B cell (primary cell): ENCODE data around the gene GUSB. TPM values are rescaled to one million over a fixed set of nuclear protein-coding genes. Genes with fewer than 3 reads are reported as not detected.

ENCODE experiments used
- ATAC-seq: fragments of 200-7000 bp; cut with Tn5 transposase; one replicate; pipeline ENCODE4 v1.10.0; 2021; ENCODE audit warnings: low read depth, mild to moderate bottlenecking, moderate number of reproducible peaks, moderate library complexity
- CTCF ChIA-PET: fragments of 350-600 bp; sonication (Branson Sonifier 250); formaldehyde crosslinking; loops from one replicate; lab custom pipeline; 2021; ENCODE audit warnings: antibody characterized with exemption, inconsistent platforms; lab: Charles Lee
- POLR2A ChIA-PET: fragments of 350-600 bp; sonication (Branson Sonifier 250); formaldehyde crosslinking; loops from one replicate; lab custom pipeline; 2021; ENCODE audit warnings: antibody characterized with exemption; lab: Charles Lee
- DNase-seq: peaks from one replicate; pipeline ENCODE4 v3.0.0; 2013
- H2AFZ ChIP-seq: 2 replicates; pipeline ENCODE4 v1.6.1; 2012; ENCODE audit warnings: mild to moderate bottlenecking, low read depth, low read length; ENCODE audit not compliant: insufficient read depth, poor library complexity, severe bottlenecking
- H3K27ac ChIP-seq, 2 donors: 1 replicate in 1 of 2; 2 replicates in 1 of 2; pipeline ENCODE4 v1.5.1; 2012 to 2013; ENCODE audit warnings: low read length in 2 of 2, mild to moderate bottlenecking in 2 of 2, moderate library complexity in 1 of 2
- H3K27me3 ChIP-seq, 4 experiments: fragments of 200-600 bp in 1 of 4; sonication (generic) in 1 of 4; replicated peaks in 1 of 4; 1 replicate in 2 of 4; 2 replicates in 2 of 4; pipeline versions ENCODE4 v1.6.1 to v1.7.0; 2013 to 2016; ENCODE audit warnings: low read length in 3 of 4, mild to moderate bottlenecking in 2 of 4, mixed read lengths in 1 of 4, moderate library complexity in 1 of 4; ENCODE audit not compliant: insufficient read depth in 4 of 4, control insufficient read depth in 3 of 4; ENCODE audit errors: control extremely low read depth in 1 of 4
- H3K36me3 ChIP-seq, 2 experiments: replicated peaks in 1 of 2; 1 replicate in 1 of 2; 2 replicates in 1 of 2; pipeline versions ENCODE4 v1.6.1 to v1.7.1; 2013; ENCODE audit warnings: low read length in 1 of 2; ENCODE audit not compliant: insufficient read depth in 2 of 2, control insufficient read depth in 1 of 2; ENCODE audit errors: control extremely low read depth in 1 of 2, extremely low read depth in 1 of 2
- H3K4me1 ChIP-seq, 2 donors: fragments of 200-600 bp in 1 of 2; sonication (generic) in 1 of 2; 1 replicate in 1 of 2; 2 replicates in 1 of 2; pipeline versions ENCODE4 v1.5.1 to v1.6.1; 2013 to 2017; ENCODE audit warnings: low read length in 2 of 2; ENCODE audit not compliant: control insufficient read depth in 2 of 2, insufficient read depth in 2 of 2
- H3K4me2 ChIP-seq: replicated peaks from 2 replicates; pipeline ENCODE3; 2012; ENCODE audit warnings: mild to moderate bottlenecking, low read depth, low read length; ENCODE audit not compliant: poor library complexity, severe bottlenecking
- H3K4me3 ChIP-seq, 5 experiments: fragments of 200-600 bp in 1 of 5; sonication (generic) in 1 of 5; 1 replicate in 3 of 5; 2 replicates in 2 of 5; pipeline versions ENCODE4 v1.5.1 to v1.7.0; 2011 to 2016; ENCODE audit warnings: low read length in 4 of 5, mild to moderate bottlenecking in 4 of 5, low read depth in 2 of 5, control low read depth in 1 of 5, moderate library complexity in 1 of 5; ENCODE audit not compliant: insufficient read depth in 1 of 5; ENCODE audit errors: control extremely low read depth in 1 of 5, extremely low read depth in 1 of 5
- H3K79me2 ChIP-seq: fragments of 200-600 bp; sonication (generic); one replicate; pipeline ENCODE4 v1.6.0; 2016; ENCODE audit warnings: low read length; ENCODE audit not compliant: control insufficient read depth, insufficient read depth
- H3K9ac ChIP-seq: fragments of 200-600 bp; sonication (generic); 2 replicates; pipeline ENCODE4 v1.6.1; 2017; ENCODE audit warnings: mild to moderate bottlenecking, low read length, moderate library complexity
- H3K9me3 ChIP-seq, 3 donors: one replicate each; pipeline versions ENCODE4 v1.6.1 to v1.7.1; 2013; ENCODE audit warnings: low read length in 2 of 3; ENCODE audit not compliant: control insufficient read depth in 2 of 3, insufficient read depth in 1 of 3; ENCODE audit errors: control extremely low read depth in 1 of 3
- H4K20me1 ChIP-seq: 2 replicates; pipeline ENCODE4 v1.6.0; 2012; ENCODE audit warnings: mild to moderate bottlenecking, low read length; ENCODE audit not compliant: insufficient read depth, control insufficient read depth, poor library complexity, severe bottlenecking
- H3K27ac Mint-ChIP-seq: one replicate; pipeline ENCODE4 v1.8.0; 2021; ENCODE audit warnings: mixed read lengths
- H3K27me3 Mint-ChIP-seq: one replicate; pipeline ENCODE4 v1.8.0; 2021; ENCODE audit warnings: mixed read lengths
- H3K4me1 Mint-ChIP-seq: one replicate; pipeline ENCODE4 v1.8.0; 2021; ENCODE audit warnings: mixed read lengths
- H3K4me3 Mint-ChIP-seq: one replicate; pipeline ENCODE4 v1.8.0; 2021; ENCODE audit warnings: mixed read lengths
- H3K9me3 Mint-ChIP-seq: one replicate; pipeline ENCODE4 v1.8.0; 2022; ENCODE audit warnings: mixed read lengths; ENCODE audit not compliant: insufficient read depth
- EZH2 ChIP-seq: IDR thresholded peaks from 2 replicates; pipeline ENCODE4 v1.6.1; 2012; ENCODE audit warnings: borderline replicate concordance, low read depth, mild to moderate bottlenecking, moderate library complexity, low read length; ENCODE audit not compliant: insufficient read depth, poor library complexity, severe bottlenecking
- WGBS: methylation state at CpG from one replicate; pipeline ENCODE4 v1.1.5; 2013; ENCODE audit warnings: missing lambda C conversion rate; ENCODE audit not compliant: insufficient coverage; 5-methylcytosine and 5-hydroxymethylcytosine counted together
- intact Hi-C: fragments of 100-400 bp; cut with micrococcal nuclease; formaldehyde crosslinking; loops from one replicate; pipeline ENCODE4 v1.10.0; 2022
- polyA plus RNA-seq: library from polyadenylated mRNA; depleted of rRNA; stranded (reverse); fragments of >200 nt; gene quantifications from 2 replicates; pipeline ENCODE4 v1.2.3, GENCODE V29; 2012
- total RNA-seq, 2 donors: library from RNA; stranded (reverse); fragments of 120-200 nt in 1 of 2; gene quantifications; 1 replicate in 1 of 2; 2 replicates in 1 of 2; pipeline versions ENCODE4 v1.2.3 to v1.2.4, GENCODE V29; 2013 to 2022
- TF ChIP-seq, protein P1 (sequence below): fragments of 200-600 bp; IDR thresholded peaks from one replicate; pipeline ENCODE4 v1.8.0; 2022; ENCODE audit warnings: antibody characterized with exemption, mild to moderate bottlenecking

The GUSB gene
- total and polyA plus RNA-seq, 2 donors (not counting 1 experiment from before 2014, with no cell fraction given) = 65.4 to 79.5 TPM

- intact Hi-C loops = no loop called here
- no peak for TF ChIP-seq EZH2
- peaks cover 57% of the 10 kb centered on the region for H3K79me2 ChIP-seq
Measured at GRCh38 chr7:65924193-65924592, 57.8 kb downstream of the GUSB start.

GRCh38 chr7:65923316-65923715 is 58.7 kb downstream of the GUSB start:
- H3K9ac ChIP-seq = no peak overlapping the region
- no peak overlapping the region for H2AFZ ChIP-seq
- H3K79me2 ChIP-seq = peaks cover 54% of the 10 kb centered on the region
- H3K27me3 ChIP-seq = no peaks in the 10 kb centered on the region
- intact Hi-C loops = no loop called here
- DNase-seq = no peak
- H3K27me3 Mint-ChIP-seq = no peaks in the 10 kb centered on the region
- peaks cover 3% of the 10 kb centered on the region for H4K20me1 ChIP-seq
- CTCF ChIA-PET = interaction anchor here (0.7 kb wide), 1 partner anchor 144 kb away, joined by 3 read pairs; no protein-coding TSS in a partner anchor
- no peak overlapping the region for H3K4me3 Mint-ChIP-seq
- no peak overlapping the region for H3K27ac ChIP-seq
- no peak overlapping the region for H3K27ac Mint-ChIP-seq
- peaks cover 3% of the 10 kb centered on the region for H3K4me1 Mint-ChIP-seq
- TF ChIP-seq EZH2 = no peak
- TF ChIP-seq, protein P1, sequence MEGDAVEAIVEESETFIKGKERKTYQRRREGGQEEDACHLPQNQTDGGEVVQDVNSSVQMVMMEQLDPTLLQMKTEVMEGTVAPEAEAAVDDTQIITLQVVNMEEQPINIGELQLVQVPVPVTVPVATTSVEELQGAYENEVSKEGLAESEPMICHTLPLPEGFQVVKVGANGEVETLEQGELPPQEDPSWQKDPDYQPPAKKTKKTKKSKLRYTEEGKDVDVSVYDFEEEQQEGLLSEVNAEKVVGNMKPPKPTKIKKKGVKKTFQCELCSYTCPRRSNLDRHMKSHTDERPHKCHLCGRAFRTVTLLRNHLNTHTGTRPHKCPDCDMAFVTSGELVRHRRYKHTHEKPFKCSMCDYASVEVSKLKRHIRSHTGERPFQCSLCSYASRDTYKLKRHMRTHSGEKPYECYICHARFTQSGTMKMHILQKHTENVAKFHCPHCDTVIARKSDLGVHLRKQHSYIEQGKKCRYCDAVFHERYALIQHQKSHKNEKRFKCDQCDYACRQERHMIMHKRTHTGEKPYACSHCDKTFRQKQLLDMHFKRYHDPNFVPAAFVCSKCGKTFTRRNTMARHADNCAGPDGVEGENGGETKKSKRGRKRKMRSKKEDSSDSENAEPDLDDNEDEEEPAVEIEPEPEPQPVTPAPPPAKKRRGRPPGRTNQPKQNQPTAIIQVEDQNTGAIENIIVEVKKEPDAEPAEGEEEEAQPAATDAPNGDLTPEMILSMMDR = no peak
- H3K4me1 ChIP-seq = no peaks in the 10 kb centered on the region
- H3K36me3 ChIP-seq = peaks cover 2 to 3% of the 10 kb centered on the region in 2 experiments
- no peaks in the 10 kb centered on the region for H3K9me3 ChIP-seq
- no peak for ATAC-seq
- no peaks in the 10 kb centered on the region for H3K9me3 Mint-ChIP-seq
- 98% methylated on average over 4 of the region's 4 CpGs for WGBS
- H3K4me3 ChIP-seq = no peak overlapping the region
- H3K4me2 ChIP-seq = no peak overlapping the region
- POLR2A ChIA-PET = no interaction called here

More at GRCh38 chr7:65924193-65924592, 57.8 kb downstream of the GUSB start:
- Histone ChIP-seq H3K27ac (no peak overlapping the region), H4K20me1 (peaks cover 7% of the 10 kb centered on the region), H3K36me3 (peaks cover 0 to 3% of the 10 kb centered on the region in 2 experiments), H3K4me1 (no peaks in the 10 kb centered on the region), H2AFZ (no peak overlapping the region), H3K4me3 (no peak overlapping the region), H3K9me3 (no peaks in the 10 kb centered on the region), H3K27me3 (no peaks in the 10 kb centered on the region), H3K4me2 (no peak overlapping the region), H3K9ac (no peak overlapping the region)
- Mint-ChIP-seq H3K9me3 (no peaks in the 10 kb centered on the region), H3K4me3 (no peak overlapping the region), H3K27ac (no peak overlapping the region), H3K27me3 (no peaks in the 10 kb centered on the region), H3K4me1 (peaks cover 3% of the 10 kb centered on the region)
- ChIA-PET CTCF (interaction anchor here (0.7 kb wide), 1 partner anchor 143 kb away, joined by 3 read pairs; no protein-coding TSS in a partner anchor), POLR2A (no interaction called here)
- ATAC-seq (no peak), DNase-seq (no peak)
- WGBS = no CpG with 5 or more reads among the region's 4 CpGs
